ENCODE measurements around the gene YTHDF2. TPM values are rescaled to one million over a fixed set of nuclear protein-coding genes. Genes with fewer than 3 reads are reported as not detected.

The YTHDF2 gene
- total and polyA plus RNA-seq, 12 donors = 22.6 to 57.1 (median 44.0) TPM

GRCh38 chr1:28811369-28811765 lies 74.6 kb downstream of the YTHDF2 start:
- 66 to 70% methylated on average over 9 of the region's 9 CpGs for WGBS, 2 donors
- H3K27ac ChIP-seq = no peak overlapping the region
- TF ChIP-seq, protein P1, sequence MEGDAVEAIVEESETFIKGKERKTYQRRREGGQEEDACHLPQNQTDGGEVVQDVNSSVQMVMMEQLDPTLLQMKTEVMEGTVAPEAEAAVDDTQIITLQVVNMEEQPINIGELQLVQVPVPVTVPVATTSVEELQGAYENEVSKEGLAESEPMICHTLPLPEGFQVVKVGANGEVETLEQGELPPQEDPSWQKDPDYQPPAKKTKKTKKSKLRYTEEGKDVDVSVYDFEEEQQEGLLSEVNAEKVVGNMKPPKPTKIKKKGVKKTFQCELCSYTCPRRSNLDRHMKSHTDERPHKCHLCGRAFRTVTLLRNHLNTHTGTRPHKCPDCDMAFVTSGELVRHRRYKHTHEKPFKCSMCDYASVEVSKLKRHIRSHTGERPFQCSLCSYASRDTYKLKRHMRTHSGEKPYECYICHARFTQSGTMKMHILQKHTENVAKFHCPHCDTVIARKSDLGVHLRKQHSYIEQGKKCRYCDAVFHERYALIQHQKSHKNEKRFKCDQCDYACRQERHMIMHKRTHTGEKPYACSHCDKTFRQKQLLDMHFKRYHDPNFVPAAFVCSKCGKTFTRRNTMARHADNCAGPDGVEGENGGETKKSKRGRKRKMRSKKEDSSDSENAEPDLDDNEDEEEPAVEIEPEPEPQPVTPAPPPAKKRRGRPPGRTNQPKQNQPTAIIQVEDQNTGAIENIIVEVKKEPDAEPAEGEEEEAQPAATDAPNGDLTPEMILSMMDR (IDR thresholded peaks at IDR 0.05) = no peak
- H3K27me3 ChIP-seq = peaks cover 0 to 84% (median 65%) of the 10 kb centered on the region in 7 donors
- peaks cover 0 to 4% (median 0%) of the 10 kb centered on the region in 9 donors for H3K4me1 ChIP-seq
- no peak for DNase-seq
- no peaks in the 10 kb centered on the region for H3K9me3 ChIP-seq
- H3K36me3 ChIP-seq = no peaks in the 10 kb centered on the region
- intact Hi-C loops (cut with DNase I) = loop anchor here in 1 of 10 donors (5.0 kb wide), 1 partner anchor 56 kb away; no protein-coding TSS in a partner anchor
- H3K4me3 ChIP-seq = no peak overlapping the region
- ATAC-seq = no peak

DNA sequence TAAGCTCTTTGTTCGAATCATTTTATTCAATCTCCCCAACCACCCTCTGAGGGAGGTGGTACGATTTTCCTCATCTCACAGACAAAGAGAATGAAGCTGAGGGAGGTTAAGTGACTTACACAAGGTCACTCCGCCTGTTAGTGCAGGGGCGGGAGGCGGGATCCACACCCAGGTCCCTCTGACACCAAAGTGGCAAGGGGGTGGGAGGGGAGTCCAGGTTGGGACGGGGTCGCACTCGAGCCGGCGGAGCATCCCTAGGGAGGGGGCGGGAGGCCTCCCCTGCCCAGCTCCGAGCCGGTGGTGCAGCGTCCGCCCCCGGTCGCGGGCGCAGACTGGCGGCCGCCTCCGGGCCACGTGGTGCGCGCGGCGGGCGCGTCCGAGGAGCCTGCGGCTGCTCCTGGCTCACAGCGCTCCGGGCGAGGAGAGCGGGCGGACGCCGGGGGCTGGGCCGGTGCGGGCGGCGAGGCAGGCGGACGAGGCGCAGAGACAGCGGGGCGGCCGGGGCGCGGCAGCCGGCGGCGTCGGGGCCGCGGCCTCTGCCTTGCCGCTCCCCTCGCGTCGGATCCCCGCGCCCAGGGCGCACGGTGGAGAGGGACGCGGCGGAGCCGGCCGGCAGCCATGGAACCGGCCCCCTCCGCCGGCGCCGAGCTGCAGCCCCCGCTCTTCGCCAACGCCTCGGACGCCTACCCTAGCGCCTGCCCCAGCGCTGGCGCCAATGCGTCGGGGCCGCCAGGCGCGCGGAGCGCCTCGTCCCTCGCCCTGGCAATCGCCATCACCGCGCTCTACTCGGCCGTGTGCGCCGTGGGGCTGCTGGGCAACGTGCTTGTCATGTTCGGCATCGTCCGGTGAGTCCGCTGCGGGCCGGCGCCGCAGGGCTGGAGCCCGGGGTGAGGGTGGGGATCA lies 75.3 kb downstream of the YTHDF2 start, which contains the start of gene OPRD1:
Gene OPRD1 (plus strand): TSS at position 405 of the 903 bp plus-strand sequence. CDS start 214 bp downstream, at position 619.
- H3K27me3 ChIP-seq = peaks cover 0 to 91% (median 72%) of the 10 kb centered on the region in 7 donors
- H3K9me3 ChIP-seq = no peaks in the 10 kb centered on the region

GRCh38 chr1:28812669-28813468 lies 76.1 kb downstream of the YTHDF2 start:
- Histone ChIP-seq H3K36me3 (no peaks in the 10 kb centered on the region), H3K4me3 (no peak overlapping the region), H3K27me3 (peaks cover 0 to 98% (median 77%) of the 10 kb centered on the region in 7 donors), H3K4me1 (peaks cover 0 to 4% (median 0%) of the 10 kb centered on the region in 9 donors), H3K27ac (no peak overlapping the region), H3K9me3 (no peaks in the 10 kb centered on the region)
- TF ChIP-seq, protein P1 (IDR thresholded peaks at IDR 0.05) = no peak
- ATAC-seq (no peak), DNase-seq (no peak)
- intact Hi-C loops (cut with DNase I) = loop anchor here in 1 of 10 donors (5.0 kb wide), 1 partner anchor 54 kb away; no protein-coding TSS in a partner anchor
- 35 to 38% methylated on average over 34 of the region's 34 CpGs for WGBS, 2 donors

More for the DNA sequence above, 75.3 kb downstream of the YTHDF2 start, which contains the start of gene OPRD1:
- Histone ChIP-seq H3K27ac (no peak within 1 kb of the TSS), H3K36me3 (no peaks in the 10 kb centered on the region), H3K4me1 (peaks cover 0 to 4% (median 0%) of the 10 kb centered on the region in 9 donors), H3K4me3 (no peak within 1 kb of the TSS)
- ATAC-seq (no peak), DNase-seq (no peak)
- TF ChIP-seq, protein P1 (IDR thresholded peaks at IDR 0.05) = no peak
- 2 to 3% methylated on average over 71 to 104 of the region's 108 CpGs for WGBS, 2 donors
- intact Hi-C loops (cut with DNase I) = loop anchor here in 1 of 10 donors (5.0 kb wide), 1 partner anchor 55 kb away; no protein-coding TSS in a partner anchor

Measured in heart right ventricle (tissue), 16 donors.